Measurements from ENCODE around the gene DACT2. TPM values are rescaled to one million over a fixed set of nuclear protein-coding genes. Genes with fewer than 3 reads are reported as not detected.

The DACT2 gene
- total RNA-seq, result not detected in 2 replicates

GRCh38 chr6:168319279-168320111 is at the start of gene DACT2:
Gene DACT2 (minus strand): TSS chr6:168319777. CDS start chr6:168319633, 144 bp downstream.

Other genes starting within 250 kb of the DACT2 start
- gene FRMD1, start 240.6 kb downstream of the DACT2 start, total RNA-seq, result not detected in 2 replicates
- gene SMOC2, start 121.4 kb upstream of the DACT2 start, total RNA-seq, result not detected in 2 replicates